Psoas muscle (tissue), 8 donors: ENCODE results near the gene C1S. TPM values are rescaled to one million over a fixed set of nuclear protein-coding genes. Genes with fewer than 3 reads are reported as not detected.
"Not testable (repeated sequence)": the region's sequence is repeated elsewhere in the genome, so short reads cannot be mapped to it uniquely, and the experiment has no call there.

Experiments
- ATAC-seq, 4 donors: fragments of 200-7000 bp; cut with Tn5 transposase; one replicate each; pipeline ENCODE4 v1.9.1; 2020; ENCODE audit warnings: moderate library complexity in 3 of 4, mild to moderate bottlenecking in 2 of 4
- DNase-seq, 2 donors: peaks; one replicate each; pipeline ENCODE4 v3.0.0-alpha.2; 2020
- H3K27ac ChIP-seq: fragments of 200-600 bp; one replicate; pipeline ENCODE4 v1.8.0; 2022
- H3K27me3 ChIP-seq, 3 donors: fragments of 200-600 bp in 1 of 3; one replicate each; pipeline versions ENCODE4 v1.6.1 to v1.8.0; 2013 to 2022; ENCODE audit warnings: low read length in 2 of 3, mild to moderate bottlenecking in 2 of 3, moderate library complexity in 1 of 3; ENCODE audit not compliant: insufficient read depth in 3 of 3
- H3K36me3 ChIP-seq, 2 donors: fragments of 200-600 bp in 1 of 2; one replicate each; pipeline versions ENCODE4 v1.6.1 to v1.8.0; 2013 to 2022; ENCODE audit warnings: low read depth in 1 of 2, mild to moderate bottlenecking in 1 of 2, moderate library complexity in 1 of 2; ENCODE audit not compliant: insufficient read depth in 1 of 2
- H3K4me1 ChIP-seq: fragments of 200-600 bp; one replicate; pipeline ENCODE4 v1.8.0; 2022
- H3K4me3 ChIP-seq: fragments of 200-600 bp; one replicate; pipeline ENCODE4 v1.8.0; 2022; ENCODE audit warnings: mild to moderate bottlenecking
- H3K9me3 ChIP-seq: fragments of 200-600 bp; one replicate; pipeline ENCODE4 v1.8.0; 2022
- WGBS, 3 donors: extraction: QIAGEN DNeasy Blood & Tissue Kit; methylation state at CpG; one replicate each; pipeline versions ENCODE4 v1.1.6 to v1.1.7; 2013; 5-methylcytosine and 5-hydroxymethylcytosine counted together
- intact Hi-C, 2 donors: fragments of 100-400 bp; cut with DNase I; formaldehyde crosslinking; loops; one replicate each; pipeline versions ENCODE4 v1.11.0 to v1.14.2; 2022
- polyA plus RNA-seq, 3 donors: library from polyadenylated mRNA; stranded (reverse); fragments of 200-250 nt; gene quantifications; one replicate each; pipeline ENCODE4 v1.2.3, GENCODE V29; 2013
- total RNA-seq, 4 donors: library from RNA; stranded (reverse); fragmentation: NEBNext Ultra II Directional in 2 of 4; extraction: Animal tissue kit (Norgen Biotek cat#: 25700) in 2 of 4; gene quantifications; one replicate each; pipeline versions ENCODE4 v1.2.1 to v1.2.4, GENCODE V29; 2021 to 2023
- TF ChIP-seq, protein P1 (sequence below): fragments of 200-600 bp; IDR thresholded peaks from one replicate; pipeline ENCODE4 v1.8.0; 2022; ENCODE audit warnings: antibody characterized with exemption
- donor health status: healthy with polysubstance abuse.
- donor health status: DM: no; HTN: no; CAD: no; lungs with moderate emphysema.
- donor health status: Bipolar disorder and iron deficiency.
- donor health status: healthy.
- donor health status: DM: yes; HTN: yes; CAD: no.
- donor health status: DM: no; HTN: no; CAD: no.
- donor health status: DM: no; HTN: no; CAD: no.
- donor health status: DM: yes; HTN: yes; CAD: no.

Gene C1S
- total and polyA plus RNA-seq, 7 donors: 35.9 to 98.5 (median 49.0) TPM

DNA sequence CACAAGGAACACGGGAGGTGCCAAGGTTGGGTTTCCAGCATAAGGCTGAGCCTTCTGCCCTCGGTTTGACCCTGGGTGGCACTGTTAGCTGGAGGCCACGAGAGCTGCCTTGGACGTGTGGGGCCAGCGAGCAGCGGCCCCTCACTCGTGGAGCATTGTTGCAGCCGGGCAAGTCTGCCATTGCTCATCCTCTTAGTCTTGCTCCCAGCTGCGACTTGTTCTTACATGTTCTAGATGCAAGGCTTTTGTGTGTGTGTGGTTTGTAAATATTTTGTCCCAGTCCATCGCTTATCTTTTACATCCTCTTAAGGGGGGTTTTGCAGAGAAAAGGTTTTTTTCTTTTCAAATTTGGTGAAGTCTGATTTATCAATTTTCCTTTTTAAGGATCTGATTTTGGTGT lies 21.1 kb upstream of the C1S start:
- Histone ChIP-seq H3K4me1 (no peaks in the 10 kb centered on the region), H3K4me3 (no peak overlapping the region), H3K27ac (no peak overlapping the region), H3K27me3 (no peaks in the 10 kb centered on the region), H3K9me3 (no peaks in the 10 kb centered on the region), H3K36me3 (no peaks in the 10 kb centered on the region)
- 75 to 81% (median 76%) methylated on average over 10 of the region's 10 CpGs for WGBS, 3 donors
- intact Hi-C loops: no loop called here
- TF ChIP-seq, protein P1, sequence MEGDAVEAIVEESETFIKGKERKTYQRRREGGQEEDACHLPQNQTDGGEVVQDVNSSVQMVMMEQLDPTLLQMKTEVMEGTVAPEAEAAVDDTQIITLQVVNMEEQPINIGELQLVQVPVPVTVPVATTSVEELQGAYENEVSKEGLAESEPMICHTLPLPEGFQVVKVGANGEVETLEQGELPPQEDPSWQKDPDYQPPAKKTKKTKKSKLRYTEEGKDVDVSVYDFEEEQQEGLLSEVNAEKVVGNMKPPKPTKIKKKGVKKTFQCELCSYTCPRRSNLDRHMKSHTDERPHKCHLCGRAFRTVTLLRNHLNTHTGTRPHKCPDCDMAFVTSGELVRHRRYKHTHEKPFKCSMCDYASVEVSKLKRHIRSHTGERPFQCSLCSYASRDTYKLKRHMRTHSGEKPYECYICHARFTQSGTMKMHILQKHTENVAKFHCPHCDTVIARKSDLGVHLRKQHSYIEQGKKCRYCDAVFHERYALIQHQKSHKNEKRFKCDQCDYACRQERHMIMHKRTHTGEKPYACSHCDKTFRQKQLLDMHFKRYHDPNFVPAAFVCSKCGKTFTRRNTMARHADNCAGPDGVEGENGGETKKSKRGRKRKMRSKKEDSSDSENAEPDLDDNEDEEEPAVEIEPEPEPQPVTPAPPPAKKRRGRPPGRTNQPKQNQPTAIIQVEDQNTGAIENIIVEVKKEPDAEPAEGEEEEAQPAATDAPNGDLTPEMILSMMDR: no peak
- ATAC-seq (no peak), DNase-seq (no peak)

DNA sequence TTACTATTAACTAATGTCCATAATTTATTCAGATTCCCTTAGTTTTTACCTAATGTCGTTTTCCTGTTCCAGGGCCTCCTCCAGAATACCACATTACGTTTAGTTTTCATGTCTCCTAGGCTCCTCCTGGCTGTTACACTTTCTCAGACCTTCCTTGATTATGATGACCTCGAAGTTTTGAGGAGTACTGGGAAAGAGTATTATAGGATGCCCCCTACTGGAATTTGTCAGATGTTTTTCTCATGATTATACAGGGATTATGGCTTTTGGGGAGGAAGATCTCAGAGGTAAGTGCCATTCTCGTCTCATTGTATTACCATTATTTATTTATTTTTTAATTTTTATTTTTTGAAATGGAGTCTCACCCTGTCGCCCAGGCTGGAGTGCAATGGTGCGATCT lies 17.7 kb upstream of the C1S start:
- no peak overlapping the region for H3K27ac ChIP-seq
- DNase-seq: no peak
- peak; percentile 57 to 76 (median 73) for ATAC-seq
- no peaks in the 10 kb centered on the region for H3K27me3 ChIP-seq
- H3K4me1 ChIP-seq: no peaks in the 10 kb centered on the region
- H3K9me3 ChIP-seq: no peaks in the 10 kb centered on the region
- no peak overlapping the region for H3K4me3 ChIP-seq
- 42 to 53% (median 52%) methylated on average over 6 of the region's 6 CpGs for WGBS, 3 donors
- TF ChIP-seq, protein P1: peak; percentile 42
- no peaks in the 10 kb centered on the region for H3K36me3 ChIP-seq
- intact Hi-C loops: loop anchor here in 1 of 2 donors (5.0 kb wide), 1 partner anchor 96 kb away; no protein-coding TSS in a partner anchor

DNA sequence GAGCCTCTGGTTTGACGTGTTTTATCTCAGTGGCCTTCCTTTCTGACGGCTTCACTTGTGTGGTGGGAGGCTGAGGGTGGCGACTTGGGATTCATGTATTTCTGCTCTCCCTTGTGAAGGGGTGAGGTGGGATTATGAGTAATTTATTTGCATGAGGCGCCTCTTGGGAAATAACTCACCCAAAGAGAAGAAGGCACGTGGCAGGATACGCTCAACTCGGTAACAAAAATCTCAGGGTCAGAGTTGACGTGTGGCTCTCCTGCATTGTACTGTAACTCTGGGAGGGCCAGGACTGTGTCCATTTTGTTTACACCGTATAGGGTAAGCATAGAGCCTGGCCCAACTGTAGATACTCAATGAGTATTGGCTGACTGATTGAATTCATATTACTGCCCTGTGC lies 14.6 kb upstream of the C1S start:
- ATAC-seq (no peak), DNase-seq (no peak)
- peaks cover 16% of the 10 kb centered on the region for H3K4me1 ChIP-seq
- intact Hi-C loops: no loop called here
- no peak overlapping the region for H3K27ac ChIP-seq
- TF ChIP-seq, protein P1: no peak
- 89 to 92% (median 91%) methylated on average over 9 of the region's 9 CpGs for WGBS, 3 donors
- H3K27me3 ChIP-seq: no peaks in the 10 kb centered on the region
- no peaks in the 10 kb centered on the region for H3K36me3 ChIP-seq
- no peak overlapping the region for H3K4me3 ChIP-seq
- H3K9me3 ChIP-seq: no peaks in the 10 kb centered on the region

DNA sequence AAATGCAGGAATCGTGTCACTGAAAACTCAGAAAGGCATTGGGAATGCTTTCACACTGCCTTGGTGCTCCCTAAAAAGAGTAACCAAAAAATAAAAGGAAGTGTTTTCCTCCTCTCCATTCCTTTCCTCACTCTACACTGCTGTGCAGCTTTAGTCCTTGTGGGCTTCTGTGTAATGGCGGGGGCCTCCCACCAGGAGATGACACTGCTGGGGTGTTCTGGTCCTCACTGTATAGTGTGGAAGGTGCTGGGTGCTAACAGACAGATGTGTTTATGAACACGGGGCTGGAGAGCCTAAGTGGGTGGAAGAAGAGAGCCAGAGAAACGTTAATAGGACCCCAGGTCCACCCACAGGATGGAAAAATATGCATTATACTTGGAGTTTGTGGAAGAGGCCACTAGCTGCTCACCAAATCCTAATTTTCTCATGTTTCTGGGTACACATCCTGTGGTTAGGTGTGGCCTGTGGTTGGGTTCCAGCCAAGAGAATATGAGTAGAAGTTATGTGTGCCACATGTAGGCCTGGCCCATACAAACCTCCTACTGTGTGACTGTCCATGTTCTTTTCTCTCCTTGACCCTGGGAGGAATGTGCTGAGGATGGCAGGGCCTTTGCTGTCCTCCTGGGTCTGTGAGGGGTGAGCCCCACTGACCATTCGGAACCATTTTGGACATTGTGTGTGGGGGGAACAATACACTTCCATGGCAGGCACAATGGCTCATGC lies 14.0 kb upstream of the C1S start:
- Histone ChIP-seq H3K36me3 (no peaks in the 10 kb centered on the region), H3K4me3 (no peak overlapping the region), H3K27me3 (no peaks in the 10 kb centered on the region), H3K27ac (no peak overlapping the region), H3K4me1 (peaks cover 16% of the 10 kb centered on the region), H3K9me3 (no peaks in the 10 kb centered on the region)
- no peak for ATAC-seq
- TF ChIP-seq, protein P1: no peak
- intact Hi-C loops: no loop called here
- 82 to 84% (median 83%) methylated on average over 5 of the region's 5 CpGs for WGBS, 3 donors
- DNase-seq: no peak

DNA sequence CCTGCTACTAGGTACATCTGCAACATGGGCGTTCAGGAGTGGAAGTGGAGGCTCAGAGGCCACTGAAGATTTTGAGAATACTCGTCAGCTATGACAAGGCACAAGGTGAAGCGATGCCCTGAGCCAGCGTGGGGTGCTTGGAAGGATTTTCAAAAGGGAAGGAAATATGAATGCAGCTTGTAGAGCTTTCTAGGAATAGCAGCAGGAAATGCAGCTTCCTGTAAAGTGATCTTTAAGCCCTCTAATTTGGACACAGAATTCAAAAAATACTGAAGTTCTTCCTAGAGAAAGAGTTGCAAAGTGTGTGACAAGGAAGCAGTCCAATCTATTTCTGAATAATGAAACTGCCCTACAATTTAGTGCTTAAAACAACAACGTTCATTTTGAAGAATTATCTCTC lies 13.2 kb upstream of the C1S start:
- no peak overlapping the region for H3K27ac ChIP-seq
- H3K4me3 ChIP-seq: no peak overlapping the region
- 54 to 65% (median 58%) methylated on average over 5 of the region's 5 CpGs for WGBS, 3 donors
- no peaks in the 10 kb centered on the region for H3K9me3 ChIP-seq
- no peaks in the 10 kb centered on the region for H3K27me3 ChIP-seq
- intact Hi-C loops: no loop called here
- H3K36me3 ChIP-seq: no peaks in the 10 kb centered on the region
- H3K4me1 ChIP-seq: peaks cover 16% of the 10 kb centered on the region
- TF ChIP-seq, protein P1: no peak
- DNase-seq (no peak), ATAC-seq (no peak)

DNA sequence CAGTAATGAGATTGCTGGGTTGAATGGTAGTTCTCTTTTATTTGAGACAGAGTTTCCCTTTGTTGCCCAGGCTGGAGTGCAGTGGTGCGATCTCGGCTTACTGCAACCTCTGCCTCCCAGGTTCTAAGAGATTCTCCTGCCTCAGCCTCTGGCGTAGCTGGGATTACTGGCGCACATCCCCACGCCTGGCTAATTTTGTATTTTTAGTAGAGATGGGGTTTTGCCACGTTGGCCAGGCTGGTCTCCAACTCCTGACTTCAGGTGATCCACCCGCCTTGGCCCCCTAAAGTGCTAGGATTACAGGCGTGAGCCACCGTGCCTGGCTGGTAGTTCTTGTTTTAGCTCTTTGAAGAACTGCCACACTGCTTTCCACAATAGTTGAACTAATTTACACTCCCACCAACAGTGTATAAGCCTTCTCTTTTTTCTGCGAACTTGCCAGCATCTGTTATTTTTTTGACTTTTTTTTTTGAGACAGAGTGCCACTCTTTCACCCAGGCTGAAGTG lies 11.0 kb upstream of the C1S start:
- intact Hi-C loops, H3K9me3 ChIP-seq, H3K27me3 ChIP-seq, H3K36me3 ChIP-seq, H3K4me3 ChIP-seq, DNase-seq: not testable (repeated sequence)
- ATAC-seq: peak in 3 of 4 donors; percentile 42 to 57 (median 56)
- Histone ChIP-seq H3K27ac (peak overlapping the region; percentile 48), H3K4me1 (peaks cover 16% of the 10 kb centered on the region)
- 52 to 75% (median 54%) methylated on average over 10 of the region's 10 CpGs for WGBS, 3 donors

DNA sequence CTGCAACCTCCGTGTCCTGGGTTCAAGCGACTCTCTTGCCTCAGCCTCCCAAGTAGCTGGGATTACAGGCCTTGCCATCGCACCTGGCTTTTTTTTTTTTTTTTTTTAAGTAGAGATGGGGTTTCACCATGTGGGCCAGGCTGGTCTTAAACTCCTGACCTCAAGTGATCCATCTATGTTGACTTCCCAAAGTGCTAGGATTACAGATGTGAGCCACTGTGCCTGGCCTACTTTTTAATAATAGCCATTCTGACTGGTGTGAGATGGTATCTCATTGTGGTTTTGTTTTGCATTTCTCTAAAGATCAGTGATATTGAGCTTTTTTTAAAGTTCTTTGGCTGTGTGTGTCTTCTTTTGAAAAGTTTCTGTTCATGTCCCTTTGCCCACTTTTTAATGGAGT lies 10.5 kb upstream of the C1S start:
- H3K27me3 ChIP-seq, intact Hi-C loops, H3K36me3 ChIP-seq, H3K4me3 ChIP-seq, DNase-seq, H3K9me3 ChIP-seq: not testable (repeated sequence)
- peak overlapping the region; percentile 48 for H3K27ac ChIP-seq
- ATAC-seq: peak; percentile 73 to 95 (median 94)
- H3K4me1 ChIP-seq: peaks cover 16% of the 10 kb centered on the region
- 36 to 55% (median 46%) methylated on average over 3 of the region's 3 CpGs for WGBS, 3 donors
